ENCODE data around the gene NECTIN2.

DNA sequence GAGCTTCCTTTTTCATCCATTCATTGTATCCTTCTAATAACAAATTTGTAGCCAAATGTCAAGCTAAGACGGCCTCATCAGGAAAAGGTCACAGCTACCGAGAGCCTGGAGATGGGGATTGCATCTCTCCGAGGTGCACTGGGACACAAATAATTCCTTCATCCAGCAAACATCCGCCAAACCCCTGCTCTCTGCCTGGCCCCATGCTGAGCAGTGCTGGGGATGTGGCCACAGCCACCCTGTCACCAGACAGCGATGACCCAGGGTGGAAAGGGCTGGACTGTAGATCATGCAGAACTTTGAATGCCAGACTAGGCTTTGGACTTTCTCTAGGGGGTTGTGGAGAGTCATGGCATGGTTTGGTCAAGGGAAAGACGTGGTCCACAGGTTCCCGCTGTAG lies 46.8 kb downstream of the NECTIN2 start:
- TF ChIP-seq, protein P1, sequence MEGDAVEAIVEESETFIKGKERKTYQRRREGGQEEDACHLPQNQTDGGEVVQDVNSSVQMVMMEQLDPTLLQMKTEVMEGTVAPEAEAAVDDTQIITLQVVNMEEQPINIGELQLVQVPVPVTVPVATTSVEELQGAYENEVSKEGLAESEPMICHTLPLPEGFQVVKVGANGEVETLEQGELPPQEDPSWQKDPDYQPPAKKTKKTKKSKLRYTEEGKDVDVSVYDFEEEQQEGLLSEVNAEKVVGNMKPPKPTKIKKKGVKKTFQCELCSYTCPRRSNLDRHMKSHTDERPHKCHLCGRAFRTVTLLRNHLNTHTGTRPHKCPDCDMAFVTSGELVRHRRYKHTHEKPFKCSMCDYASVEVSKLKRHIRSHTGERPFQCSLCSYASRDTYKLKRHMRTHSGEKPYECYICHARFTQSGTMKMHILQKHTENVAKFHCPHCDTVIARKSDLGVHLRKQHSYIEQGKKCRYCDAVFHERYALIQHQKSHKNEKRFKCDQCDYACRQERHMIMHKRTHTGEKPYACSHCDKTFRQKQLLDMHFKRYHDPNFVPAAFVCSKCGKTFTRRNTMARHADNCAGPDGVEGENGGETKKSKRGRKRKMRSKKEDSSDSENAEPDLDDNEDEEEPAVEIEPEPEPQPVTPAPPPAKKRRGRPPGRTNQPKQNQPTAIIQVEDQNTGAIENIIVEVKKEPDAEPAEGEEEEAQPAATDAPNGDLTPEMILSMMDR (conservative IDR thresholded peaks at IDR 0.05; ENCODE audit: low read depth, low read length), result no peak
- no peak for TF ChIP-seq EZH2 (IDR thresholded peaks at IDR 0.05; ENCODE audit: borderline replicate concordance, low read depth, low read length, poor library complexity, severe bottlenecking)

Measured in A673 (cell line).